SU-DHL-6 (cell line): ENCODE results near the gene EDA.

Source experiments
- H2AFZ ChIP-seq: fragments of 200-600 bp; sonication (generic); 2 replicates; pipeline ENCODE4 v1.6.1; 2014; ENCODE audit warnings: low read depth, mild to moderate bottlenecking, moderate library complexity, mixed read lengths, antibody characterized with exemption, low read length; ENCODE audit not compliant: severe bottlenecking
- H3F3A ChIP-seq: fragments of 200-600 bp; shearing (Covaris generic); 2 replicates; pipeline ENCODE4 v1.6.0; 2016; ENCODE audit warnings: antibody characterized with exemption, mild to moderate bottlenecking; ENCODE audit not compliant: insufficient read depth
- H3K27ac ChIP-seq: fragments of 200-600 bp; sonication (generic); 2 replicates; pipeline ENCODE4 v1.5.1; 2016; ENCODE audit warnings: low read depth, mild to moderate bottlenecking, low read length, moderate library complexity, mixed read lengths
- H3K27me3 ChIP-seq: fragments of 200-600 bp; sonication (generic), shearing (Covaris generic); 2 replicates; pipeline ENCODE4 v1.6.0; 2014; ENCODE audit warnings: mild to moderate bottlenecking, low read length
- H3K36me3 ChIP-seq: fragments of 200-600 bp; sonication (generic); 2 replicates; pipeline ENCODE4 v1.6.1; 2014; ENCODE audit warnings: mild to moderate bottlenecking, low read length, mixed read lengths
- H3K4me2 ChIP-seq: fragments of 300-600, 200-600 bp; shearing (Covaris generic), sonication (generic); 2 replicates; pipeline ENCODE4 v1.6.0; 2014; ENCODE audit warnings: low read length, low read depth, mild to moderate bottlenecking; ENCODE audit not compliant: poor library complexity, severe bottlenecking
- H3K4me3 ChIP-seq: fragments of 200-600 bp; sonication (generic); 2 replicates; pipeline ENCODE4 v1.5.1; 2014; ENCODE audit warnings: antibody characterized with exemption, low read length, mild to moderate bottlenecking, mixed read lengths; ENCODE audit not compliant: insufficient read depth, poor library complexity, severe bottlenecking
- H3K79me2 ChIP-seq: fragments of 200-600 bp; sonication (generic); 2 replicates; pipeline ENCODE4 v1.6.1; 2014; ENCODE audit warnings: mild to moderate bottlenecking, low read length, moderate library complexity; ENCODE audit not compliant: insufficient read depth
- H3K9ac ChIP-seq: fragments of 200-600 bp; sonication (generic); 2 replicates; pipeline ENCODE4 v1.7.0; 2014; ENCODE audit warnings: mild to moderate bottlenecking, low read length
- H3K9me2 ChIP-seq: fragments of 200-600 bp; sonication (generic); replicated peaks from 2 replicates; pipeline ENCODE4 v1.6.1; 2014; ENCODE audit warnings: low read length; ENCODE audit not compliant: insufficient read depth
- H3K9me3 ChIP-seq: fragments of 200-600 bp; sonication (generic); 2 replicates; pipeline ENCODE4 v1.6.1; 2014; ENCODE audit warnings: low read length, mixed read lengths; ENCODE audit not compliant: insufficient read depth
- H4K20me1 ChIP-seq: fragments of 200-600 bp; sonication (generic); 2 replicates; pipeline ENCODE4 v1.6.1; 2014; ENCODE audit warnings: low read depth, mild to moderate bottlenecking, antibody characterized with exemption, low read length, moderate library complexity, mixed read lengths
- EZH2phosphoT487 ChIP-seq: fragments of 200-600 bp; sonication (generic), shearing (Covaris generic); conservative IDR thresholded peaks from 2 replicates; pipeline ENCODE4 v1.6.1; 2018; ENCODE audit warnings: mild to moderate bottlenecking, antibody characterized with exemption, low read length, moderate library complexity, mixed read lengths
- TF ChIP-seq, protein P1 (sequence below): fragments of 200-600 bp; sonication (generic); IDR thresholded peaks from one replicate; pipeline ENCODE4 v1.5.1; 2017; ENCODE audit warnings: antibody characterized with exemption, mild to moderate bottlenecking, low read length, moderate library complexity; ENCODE audit not compliant: insufficient read depth, poor library complexity, severe bottlenecking

EDA gene

DNA sequence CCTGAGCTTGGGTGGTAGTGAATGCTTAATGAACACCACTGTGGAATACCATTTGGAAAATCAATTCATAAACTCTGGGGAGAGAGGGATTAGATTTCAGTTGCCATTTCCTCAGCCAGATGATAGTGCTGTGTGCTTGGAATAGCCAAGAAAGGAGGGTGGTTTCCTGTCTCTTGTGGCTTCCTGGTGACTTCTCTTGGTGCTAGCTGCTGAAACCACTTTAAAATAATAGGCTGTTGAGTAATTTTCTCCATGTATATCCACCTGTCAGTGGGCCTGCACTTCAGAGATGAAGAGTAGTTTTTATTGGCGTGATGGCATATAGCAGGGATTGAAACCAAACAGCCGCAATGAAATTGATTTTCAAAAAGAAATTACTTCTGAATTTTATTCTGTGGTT, 11.8 kb downstream of the EDA start:
- H3K4me3 ChIP-seq = no peak overlapping the region
- no peaks in the 10 kb centered on the region for H3F3A ChIP-seq
- no peak overlapping the region for H2AFZ ChIP-seq
- H3K4me2 ChIP-seq = no peak overlapping the region
- no peaks in the 10 kb centered on the region for H3K27me3 ChIP-seq
- H3K36me3 ChIP-seq = no peaks in the 10 kb centered on the region
- no peak overlapping the region for H3K27ac ChIP-seq
- TF ChIP-seq EZH2phosphoT487 = no peak
- TF ChIP-seq, protein P1, sequence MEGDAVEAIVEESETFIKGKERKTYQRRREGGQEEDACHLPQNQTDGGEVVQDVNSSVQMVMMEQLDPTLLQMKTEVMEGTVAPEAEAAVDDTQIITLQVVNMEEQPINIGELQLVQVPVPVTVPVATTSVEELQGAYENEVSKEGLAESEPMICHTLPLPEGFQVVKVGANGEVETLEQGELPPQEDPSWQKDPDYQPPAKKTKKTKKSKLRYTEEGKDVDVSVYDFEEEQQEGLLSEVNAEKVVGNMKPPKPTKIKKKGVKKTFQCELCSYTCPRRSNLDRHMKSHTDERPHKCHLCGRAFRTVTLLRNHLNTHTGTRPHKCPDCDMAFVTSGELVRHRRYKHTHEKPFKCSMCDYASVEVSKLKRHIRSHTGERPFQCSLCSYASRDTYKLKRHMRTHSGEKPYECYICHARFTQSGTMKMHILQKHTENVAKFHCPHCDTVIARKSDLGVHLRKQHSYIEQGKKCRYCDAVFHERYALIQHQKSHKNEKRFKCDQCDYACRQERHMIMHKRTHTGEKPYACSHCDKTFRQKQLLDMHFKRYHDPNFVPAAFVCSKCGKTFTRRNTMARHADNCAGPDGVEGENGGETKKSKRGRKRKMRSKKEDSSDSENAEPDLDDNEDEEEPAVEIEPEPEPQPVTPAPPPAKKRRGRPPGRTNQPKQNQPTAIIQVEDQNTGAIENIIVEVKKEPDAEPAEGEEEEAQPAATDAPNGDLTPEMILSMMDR = no peak
- H3K9ac ChIP-seq = no peak overlapping the region
- no peaks in the 10 kb centered on the region for H3K79me2 ChIP-seq
- no peaks in the 10 kb centered on the region for H3K9me2 ChIP-seq
- H3K9me3 ChIP-seq = no peaks in the 10 kb centered on the region
- no peaks in the 10 kb centered on the region for H4K20me1 ChIP-seq

DNA sequence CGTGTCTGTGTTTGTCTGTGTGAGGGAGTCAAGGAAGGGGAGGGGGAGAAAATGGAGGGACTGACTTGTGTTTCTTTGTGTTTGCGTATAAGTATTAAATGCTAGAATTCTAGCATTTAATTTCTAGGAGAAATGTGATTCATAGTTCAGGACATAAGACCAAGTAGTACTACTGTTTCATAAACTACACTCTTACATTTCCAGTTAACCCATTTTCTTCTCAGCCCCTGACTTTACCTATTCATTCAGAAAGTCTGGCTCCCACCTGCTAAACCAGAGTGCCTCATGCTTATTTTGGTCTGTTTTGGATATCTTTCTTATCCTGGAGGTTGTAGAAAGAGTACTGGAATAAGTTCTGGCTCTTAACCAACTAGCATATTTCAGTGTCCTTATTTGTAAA, 14.2 kb downstream of the EDA start:
- H3K27ac ChIP-seq = no peak overlapping the region

DNA sequence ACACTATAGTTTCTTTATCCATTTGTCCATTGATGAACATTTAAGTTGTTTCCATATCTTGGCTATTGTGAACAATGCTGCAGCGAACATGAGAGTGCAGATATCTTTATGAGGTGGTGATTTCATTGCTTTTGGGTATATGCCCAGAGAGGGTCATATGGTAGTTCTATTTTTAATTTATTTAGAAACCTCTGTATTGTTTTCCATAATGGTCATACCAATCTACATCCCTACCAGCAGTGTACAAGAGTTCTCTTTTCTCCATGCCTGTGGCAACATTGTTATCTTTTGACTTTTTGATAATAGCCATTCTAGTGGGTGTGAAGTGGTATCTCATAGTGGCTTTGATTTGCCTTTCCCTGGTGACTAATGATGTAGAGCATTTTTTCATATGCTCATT, 48.8 kb downstream of the EDA start:
- H3K36me3 ChIP-seq = no peaks in the 10 kb centered on the region
- no peak overlapping the region for H3K4me3 ChIP-seq
- no peak overlapping the region for H3K9ac ChIP-seq
- no peaks in the 10 kb centered on the region for H4K20me1 ChIP-seq
- H2AFZ ChIP-seq = no peak overlapping the region
- H3K27me3 ChIP-seq = no peaks in the 10 kb centered on the region
- no peaks in the 10 kb centered on the region for H3K9me2 ChIP-seq
- H3K79me2 ChIP-seq = no peaks in the 10 kb centered on the region
- H3F3A ChIP-seq = no peaks in the 10 kb centered on the region
- H3K4me2 ChIP-seq = no peak overlapping the region
- no peaks in the 10 kb centered on the region for H3K9me3 ChIP-seq
- no peak overlapping the region for H3K27ac ChIP-seq
- TF ChIP-seq, protein P1 = no peak
- TF ChIP-seq EZH2phosphoT487 = no peak

More for the DNA sequence above, 14.2 kb downstream of the EDA start:
- no peak overlapping the region for H2AFZ ChIP-seq
- H3K9me3 ChIP-seq = no peaks in the 10 kb centered on the region
- no peak for TF ChIP-seq EZH2phosphoT487
- TF ChIP-seq, protein P1 = no peak
- H3K9me2 ChIP-seq = no peaks in the 10 kb centered on the region
- H4K20me1 ChIP-seq = no peaks in the 10 kb centered on the region
- H3K9ac ChIP-seq = no peak overlapping the region
- H3K4me2 ChIP-seq = no peak overlapping the region
- no peaks in the 10 kb centered on the region for H3F3A ChIP-seq
- H3K4me3 ChIP-seq = no peak overlapping the region
- H3K79me2 ChIP-seq = no peaks in the 10 kb centered on the region
- no peaks in the 10 kb centered on the region for H3K27me3 ChIP-seq
- H3K36me3 ChIP-seq = no peaks in the 10 kb centered on the region
